ENCODE results near the gene OPRD1.
"Not testable (repeated sequence)": the region's sequence is repeated elsewhere in the genome, so short reads cannot be mapped to it uniquely, and the experiment has no call there.

Gene OPRD1

GRCh38 chr1:28803051-28803450 lies 8.9 kb upstream of the OPRD1 start:
- no peak for DNase-seq

DNA sequence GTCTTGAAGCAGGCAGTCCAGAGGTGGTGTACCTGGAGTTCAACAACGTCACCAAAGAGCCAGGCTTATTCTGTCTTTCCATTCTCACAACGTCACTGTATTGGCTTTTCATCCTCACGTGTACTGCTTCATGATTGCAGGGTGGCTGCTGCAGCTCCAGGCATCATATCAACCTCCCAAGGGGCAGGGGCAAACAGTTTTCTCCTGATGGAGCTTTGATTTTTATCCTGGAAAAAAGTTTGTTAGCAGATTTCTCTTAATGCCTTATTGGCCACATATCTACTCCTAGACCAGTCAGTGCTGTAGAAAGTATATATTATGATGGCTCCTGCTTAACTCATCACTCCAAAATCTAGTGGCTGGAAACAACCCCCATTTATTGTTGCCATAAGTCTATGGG lies 8.3 kb upstream of the OPRD1 start:
- DNase-seq = no peak

DNA sequence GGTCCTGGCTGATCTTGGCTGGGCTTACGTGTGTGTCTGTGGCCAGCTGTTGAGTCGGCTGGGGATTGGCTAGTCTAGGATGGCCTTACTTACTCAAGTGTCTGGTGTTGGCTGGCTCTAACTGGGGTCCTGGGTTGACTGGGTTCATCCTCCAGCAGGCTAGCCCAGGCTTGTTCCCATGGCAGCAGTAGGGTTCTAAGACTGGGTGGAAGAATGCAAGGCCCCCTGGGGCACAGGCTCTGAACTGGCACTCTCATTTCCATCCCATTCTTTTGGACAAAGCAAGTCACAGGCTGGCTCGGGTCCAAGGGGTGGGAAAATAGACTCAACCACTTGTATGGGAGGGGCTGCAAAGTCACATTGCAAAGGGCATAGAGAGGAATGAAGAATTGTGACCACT lies 7.9 kb upstream of the OPRD1 start:
- DNase-seq = no peak

- no peak for DNase-seq
These were observed 4.9 kb upstream of the OPRD1 start for GRCh38 chr1:28807046-28807445.

GRCh38 chr1:28807986-28808385 lies 4.0 kb upstream of the OPRD1 start:
- no peak for DNase-seq

GRCh38 chr1:28811369-28811765 lies 603 bp upstream of the OPRD1 start:
- no peak for DNase-seq

- no peak for DNase-seq
These were observed 899 bp downstream of the OPRD1 start for GRCh38 chr1:28812669-28813468.

GRCh38 chr1:28813931-28814465 lies 2.0 kb downstream of the OPRD1 start:
- no peak for DNase-seq

DNA sequence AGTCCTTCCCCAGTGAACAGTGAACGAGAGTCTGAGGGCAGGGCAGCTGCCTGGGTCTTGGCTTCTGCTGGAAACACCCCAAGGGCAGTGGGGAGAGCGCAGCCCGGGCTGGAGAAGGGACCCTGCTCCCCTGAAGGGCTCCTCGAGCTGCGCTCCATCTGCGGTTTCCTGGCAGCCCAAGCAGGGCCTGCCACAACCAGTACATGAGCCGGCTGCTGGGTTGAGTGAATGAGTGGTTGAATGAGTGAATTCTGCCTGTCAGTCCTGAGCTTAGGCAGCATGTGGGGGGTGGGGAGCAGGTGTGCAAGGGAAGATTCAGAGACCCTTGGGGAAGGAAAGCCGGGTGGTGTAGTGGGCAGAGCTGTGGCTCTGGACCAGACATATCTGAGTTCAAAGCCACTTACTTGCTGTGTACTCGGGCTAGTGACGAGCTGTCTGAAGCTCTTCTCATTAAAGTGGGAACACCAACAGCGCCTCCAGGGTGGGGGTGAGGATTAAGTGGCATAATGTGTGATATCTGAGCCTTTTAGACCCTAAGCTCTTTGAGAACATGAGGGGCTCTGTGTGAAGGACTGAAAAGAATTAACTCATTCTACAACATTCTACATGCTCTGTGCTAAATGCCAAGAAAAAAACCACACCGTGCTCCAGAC lies 3.7 kb downstream of the OPRD1 start:
- no peak for DNase-seq

- no peak for DNase-seq
These were observed 5.2 kb downstream of the OPRD1 start for GRCh38 chr1:28817133-28817532.

DNA sequence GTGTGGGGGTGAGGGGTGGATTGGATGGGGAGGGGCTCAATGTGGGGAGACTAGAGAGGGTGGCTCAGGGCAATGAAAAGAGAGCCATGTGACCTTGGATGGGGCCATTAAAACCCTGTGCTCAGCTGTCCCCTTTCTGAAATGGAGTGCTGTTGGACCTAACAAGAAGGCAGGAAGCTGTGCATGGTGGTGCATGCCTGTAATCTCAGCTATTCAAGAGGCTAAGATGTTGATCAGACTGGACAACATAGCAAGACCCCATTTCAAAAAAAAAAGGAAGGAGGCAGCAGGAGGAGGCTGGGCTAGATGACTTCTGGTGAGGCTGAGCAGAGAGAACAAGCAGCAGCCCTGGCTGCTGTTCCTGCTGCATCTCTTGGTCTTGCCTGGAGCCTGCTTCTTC lies 7.0 kb downstream of the OPRD1 start:
- DNase-seq = no peak

DNA sequence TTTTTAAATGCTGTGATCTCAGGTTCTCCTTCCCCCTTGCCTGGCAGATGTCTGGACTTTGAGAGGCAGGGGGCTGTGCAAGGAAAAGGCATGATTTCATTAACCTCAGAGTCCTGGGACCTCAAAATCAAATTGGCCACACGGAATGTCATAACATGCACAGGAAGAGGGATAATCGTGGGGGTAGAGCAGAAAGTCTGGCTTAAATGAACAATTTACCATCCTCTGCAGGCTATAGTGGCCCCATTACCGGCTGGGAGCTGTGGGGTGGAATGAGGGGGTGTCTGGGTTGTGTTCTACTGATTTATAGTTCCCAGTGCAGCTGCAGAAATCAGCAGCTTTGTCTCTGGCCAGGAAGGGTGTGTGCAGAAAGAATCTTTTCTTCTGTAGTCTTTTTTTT lies 10.8 kb downstream of the OPRD1 start:
- DNase-seq = no peak

DNA sequence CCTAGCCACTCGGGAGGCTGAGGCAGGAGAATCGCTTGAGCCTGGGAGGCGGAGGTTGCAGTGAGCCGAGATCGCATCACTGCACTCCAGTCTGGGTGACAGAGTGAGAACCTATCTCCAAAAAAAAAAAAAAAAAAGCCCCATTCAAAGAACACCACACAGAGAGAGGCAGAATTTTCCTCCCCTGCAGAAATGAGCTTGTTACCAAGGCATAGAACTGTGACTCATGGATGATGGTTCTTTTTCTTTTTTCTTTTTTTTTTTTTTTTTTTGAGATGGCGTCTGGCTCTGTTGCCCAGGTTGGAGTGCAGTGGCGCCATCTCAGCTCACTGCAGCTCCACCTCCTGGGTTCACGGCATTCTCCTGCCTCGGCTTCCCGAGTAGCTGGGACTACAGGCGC lies 12.1 kb downstream of the OPRD1 start:
- DNase-seq = not testable (repeated sequence)

DNA sequence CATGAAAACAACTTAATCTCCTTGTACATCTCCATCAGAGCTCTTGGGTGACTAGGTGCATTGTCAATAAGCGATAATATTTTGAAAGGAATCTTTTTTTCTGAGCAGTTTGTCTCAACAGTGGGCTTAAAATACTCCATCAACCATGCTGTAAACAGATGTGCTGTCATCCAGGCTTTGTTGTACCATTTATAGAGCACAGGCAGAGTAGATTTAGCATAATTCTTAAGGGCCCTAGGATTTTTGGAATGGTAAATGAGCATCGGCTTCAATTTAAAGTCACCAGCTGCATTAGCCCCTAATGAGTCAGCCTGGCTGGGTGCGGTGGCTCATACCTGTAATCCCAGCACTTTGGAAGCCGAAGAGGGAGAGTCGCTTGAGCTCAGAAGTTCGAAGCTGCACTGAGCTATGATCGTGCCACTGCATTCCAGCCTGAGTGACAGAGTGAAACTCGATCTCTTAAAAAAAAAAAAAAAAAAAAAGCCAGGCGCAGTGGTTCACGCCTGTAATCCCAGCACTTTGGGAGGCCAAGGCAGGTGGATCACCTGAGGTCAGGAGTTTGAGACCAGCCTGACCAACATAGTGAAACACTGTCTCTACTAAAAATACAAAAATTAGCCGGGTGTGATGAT lies 16.4 kb downstream of the OPRD1 start:
- DNase-seq = not testable (repeated sequence)

GRCh38 chr1:28830814-28831213 lies 18.8 kb downstream of the OPRD1 start:
- no peak for DNase-seq

DNA sequence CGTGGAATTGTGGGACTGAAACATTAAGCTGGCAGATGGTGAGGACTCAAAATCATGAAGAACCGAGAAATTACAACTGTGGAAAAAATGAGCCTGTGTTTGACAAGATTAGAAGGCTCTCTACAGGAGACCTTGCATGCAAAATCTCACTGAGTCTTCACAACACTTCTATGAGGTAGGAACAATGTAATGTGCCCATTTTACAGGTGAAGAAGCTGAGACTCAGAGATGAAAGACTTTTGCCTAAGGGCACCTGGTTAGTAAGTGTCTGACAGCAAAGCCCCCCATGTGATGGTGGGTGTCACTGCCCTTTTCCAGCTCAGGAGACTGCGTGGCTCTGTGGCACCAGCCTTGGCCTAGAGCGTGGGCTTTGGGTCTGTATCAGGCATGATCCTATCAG lies 21.0 kb downstream of the OPRD1 start:
- no peak for DNase-seq

GRCh38 chr1:28833381-28833780 lies 21.4 kb downstream of the OPRD1 start:
- DNase-seq = no peak

DNA sequence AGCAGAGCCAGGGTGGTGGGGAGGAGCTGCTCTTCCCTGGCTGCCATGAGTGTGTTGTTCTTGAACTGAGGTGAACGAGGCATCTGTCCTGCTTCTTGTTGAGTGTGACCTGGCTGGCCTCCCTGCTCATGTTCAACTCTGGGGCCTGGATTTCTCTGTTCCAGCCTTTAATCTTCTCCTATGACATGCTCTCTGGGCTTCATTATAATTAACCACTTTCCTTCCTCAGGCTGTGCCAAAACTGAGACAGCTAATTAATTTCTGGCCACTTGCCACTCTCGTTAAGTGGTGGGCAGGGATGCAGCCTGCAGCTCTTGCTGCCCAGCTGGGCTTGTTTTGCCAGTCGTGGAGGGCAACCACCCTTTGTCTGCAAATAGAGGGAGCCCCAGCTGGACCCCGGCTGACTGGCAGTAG lies 23.3 kb downstream of the OPRD1 start:
- no peak for DNase-seq

GRCh38 chr1:28836421-28836956 lies 24.5 kb downstream of the OPRD1 start:
- DNase-seq = no peak

- no peak for DNase-seq
These were observed 29.1 kb downstream of the OPRD1 start for GRCh38 chr1:28840928-28841544.

DNA sequence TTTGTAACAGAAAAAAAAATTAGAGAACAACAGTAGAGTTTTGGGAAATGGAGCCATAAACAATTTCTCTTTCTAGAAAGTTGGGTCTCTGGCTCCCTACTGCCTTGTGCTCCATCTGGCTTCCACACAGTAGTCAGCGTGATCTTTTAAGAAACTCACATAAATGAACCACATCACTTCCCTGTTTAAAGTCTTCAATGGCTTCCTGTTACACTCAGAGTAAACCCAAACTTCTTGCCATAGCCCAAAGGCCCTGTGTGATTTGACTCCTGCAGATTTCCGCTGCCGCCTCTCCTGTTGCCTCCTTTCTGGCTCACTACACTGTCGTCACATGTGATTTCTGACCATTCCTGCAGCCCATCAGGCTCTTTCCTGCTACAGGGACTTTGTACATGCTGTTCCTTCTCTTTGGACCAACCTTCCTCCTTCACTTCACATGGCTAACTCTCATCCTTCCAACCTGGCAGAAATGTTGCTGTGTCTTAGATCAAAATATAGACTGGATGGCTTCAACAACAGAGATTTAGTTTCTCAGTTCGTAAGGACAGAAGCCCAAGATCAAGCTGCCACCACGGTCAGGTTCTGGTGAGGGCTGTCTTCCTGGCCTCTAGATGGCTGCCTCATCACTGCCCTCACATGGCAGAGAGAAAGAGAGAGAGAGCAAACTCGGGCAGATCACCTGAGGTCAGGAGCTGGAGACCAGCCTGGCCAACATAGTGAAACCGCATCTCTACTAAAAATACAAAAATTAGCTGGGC lies 34.0 kb downstream of the OPRD1 start:
- DNase-seq = no peak

DNA sequence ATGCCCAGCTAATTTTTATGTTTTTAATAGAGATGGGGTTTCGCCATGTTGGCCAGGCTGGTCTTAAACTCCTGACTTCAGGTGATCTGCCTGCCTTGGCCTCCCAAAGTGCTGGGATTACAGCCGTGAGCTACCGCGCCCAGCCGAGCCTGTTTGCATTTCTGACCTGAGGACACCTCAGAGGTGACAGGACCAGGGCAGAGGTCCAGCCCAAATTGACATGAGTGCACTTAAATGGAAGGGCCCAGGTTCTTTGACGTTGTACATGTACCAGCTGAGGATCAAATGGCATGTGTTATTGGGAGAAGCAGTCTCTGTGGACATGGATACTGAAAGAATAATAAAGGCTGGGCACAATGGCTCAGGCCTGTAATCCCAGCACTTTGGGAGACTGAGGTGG lies 35.2 kb downstream of the OPRD1 start:
- not testable (repeated sequence) for DNase-seq

All from CD4-positive, alpha-beta T cell treated with Interleukin-12 subunit alpha and Interleukin-12 subunit beta, for 1 hour (primary cell).